Lower leg skin (tissue), 4 donors: Measurements from ENCODE around the gene PRSS12. TPM values are rescaled to one million over a fixed set of nuclear protein-coding genes. Genes with fewer than 3 reads are reported as not detected.

Experiments
- DNase-seq, 2 donors: peaks; one replicate each; pipeline ENCODE4 v3.0.0-alpha.2; 2019; ENCODE audit warnings: low spot score in 2 of 2
- H3K4me3 ChIP-seq: fragments of 200-600 bp; sonication (generic); 2 replicates; pipeline ENCODE4 v1.5.1; 2017; ENCODE audit warnings: mild to moderate bottlenecking, low read depth; ENCODE audit not compliant: poor library complexity, severe bottlenecking
- POLR2A ChIP-seq, 2 donors: fragments of 450-650 bp; IDR thresholded peaks; one replicate each; pipeline ENCODE4 v1.6.1; 2016 to 2017; ENCODE audit warnings: antibody characterized with exemption in 2 of 2, mild to moderate bottlenecking in 1 of 2, moderate library complexity in 1 of 2
- WGBS, 2 donors: methylation state at CpG; one replicate each; pipeline ENCODE4 v1.1.5; 2018; 5-methylcytosine and 5-hydroxymethylcytosine counted together
- intact Hi-C: fragments of 100-400 bp; cut with DNase I; formaldehyde crosslinking; loops from one replicate; pipeline ENCODE4 v1.15.0; 2023; ENCODE audit warnings: low total_unique reads
- total RNA-seq, 4 donors: library from RNA; depleted of rRNA; stranded (reverse); fragments of >200 nt; gene quantifications; one replicate each; pipeline ENCODE4 v1.1.0, GENCODE V29; 2016
- TF ChIP-seq, protein P1 (sequence below), 3 donors: fragments of 450-650 bp; IDR thresholded peaks; one replicate each; pipeline ENCODE4 v1.5.1; 2016; ENCODE audit warnings: antibody characterized with exemption in 3 of 3, mild to moderate bottlenecking in 3 of 3, moderate library complexity in 2 of 3

The PRSS12 gene
- total RNA-seq, 4 donors from 2014 or later, result 3.9 to 9.5 (median 4.6) TPM

DNA sequence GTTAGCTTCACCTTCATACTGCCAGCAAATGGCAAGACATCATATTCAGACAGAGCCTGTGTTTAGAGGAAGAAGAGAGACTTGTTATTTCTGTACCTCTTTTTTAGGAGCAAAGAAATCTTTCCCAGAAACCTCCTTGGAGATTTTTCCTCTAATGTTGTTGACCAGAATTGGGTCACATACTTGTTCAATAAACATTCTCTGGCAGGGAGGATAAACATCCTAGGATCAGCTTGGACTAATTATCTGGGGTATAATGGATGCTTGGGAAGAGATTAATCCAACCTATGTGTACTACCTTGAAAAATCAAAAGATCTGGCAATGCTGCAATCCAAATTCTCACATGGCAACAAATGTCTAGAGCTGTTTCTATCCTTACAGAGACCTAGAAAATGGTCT is 8.4 kb upstream of the PRSS12 start:
- DNase-seq, result no peak
- intact Hi-C loops, result no loop called here
- H3K4me3 ChIP-seq, result no peak overlapping the region
- TF ChIP-seq, protein P1, sequence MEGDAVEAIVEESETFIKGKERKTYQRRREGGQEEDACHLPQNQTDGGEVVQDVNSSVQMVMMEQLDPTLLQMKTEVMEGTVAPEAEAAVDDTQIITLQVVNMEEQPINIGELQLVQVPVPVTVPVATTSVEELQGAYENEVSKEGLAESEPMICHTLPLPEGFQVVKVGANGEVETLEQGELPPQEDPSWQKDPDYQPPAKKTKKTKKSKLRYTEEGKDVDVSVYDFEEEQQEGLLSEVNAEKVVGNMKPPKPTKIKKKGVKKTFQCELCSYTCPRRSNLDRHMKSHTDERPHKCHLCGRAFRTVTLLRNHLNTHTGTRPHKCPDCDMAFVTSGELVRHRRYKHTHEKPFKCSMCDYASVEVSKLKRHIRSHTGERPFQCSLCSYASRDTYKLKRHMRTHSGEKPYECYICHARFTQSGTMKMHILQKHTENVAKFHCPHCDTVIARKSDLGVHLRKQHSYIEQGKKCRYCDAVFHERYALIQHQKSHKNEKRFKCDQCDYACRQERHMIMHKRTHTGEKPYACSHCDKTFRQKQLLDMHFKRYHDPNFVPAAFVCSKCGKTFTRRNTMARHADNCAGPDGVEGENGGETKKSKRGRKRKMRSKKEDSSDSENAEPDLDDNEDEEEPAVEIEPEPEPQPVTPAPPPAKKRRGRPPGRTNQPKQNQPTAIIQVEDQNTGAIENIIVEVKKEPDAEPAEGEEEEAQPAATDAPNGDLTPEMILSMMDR (IDR thresholded peaks at IDR 0.05), result no peak
- TF ChIP-seq POLR2A (IDR thresholded peaks at IDR 0.05), result no peak

- WGBS, 2 donors, result 67 to 69% methylated on average over 3 of the region's 3 CpGs
- intact Hi-C loops, result no loop called here
- TF ChIP-seq, protein P1 (IDR thresholded peaks at IDR 0.05), result no peak
- no peak for TF ChIP-seq POLR2A (IDR thresholded peaks at IDR 0.05)
- no peak overlapping the region for H3K4me3 ChIP-seq
- no peak for DNase-seq
These were observed 7.3 kb upstream of the PRSS12 start for GRCh38 chr4:118360106-118360505.

GRCh38 chr4:118357601-118358000 is 4.8 kb upstream of the PRSS12 start:
- no peak for DNase-seq
- TF ChIP-seq, protein P1 (IDR thresholded peaks at IDR 0.05), result no peak
- TF ChIP-seq POLR2A (IDR thresholded peaks at IDR 0.05), result no peak
- WGBS, 2 donors, result 56 to 64% methylated on average over 2 of the region's 2 CpGs
- intact Hi-C loops, result no loop called here
- H3K4me3 ChIP-seq, result no peak overlapping the region

DNA sequence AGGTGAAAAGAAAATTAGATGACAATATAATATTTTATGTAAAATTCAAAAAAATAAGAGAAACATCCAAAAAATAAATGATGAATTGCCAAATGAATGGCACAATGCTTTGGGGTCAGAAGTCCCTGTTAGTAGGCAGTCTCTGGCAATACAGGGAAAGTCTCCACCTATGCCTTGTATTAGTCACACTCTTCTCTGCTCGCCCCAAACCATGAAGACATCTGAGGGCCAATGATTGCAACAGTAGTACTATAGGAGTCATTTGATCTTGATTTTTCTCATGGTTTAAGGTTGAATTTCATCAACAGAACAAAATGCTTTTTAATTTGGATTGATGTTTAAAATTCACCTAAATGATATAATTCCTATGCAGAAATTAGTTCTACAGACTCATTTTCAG is 3.9 kb upstream of the PRSS12 start:
- intact Hi-C loops, result no loop called here
- TF ChIP-seq, protein P1 (IDR thresholded peaks at IDR 0.05), result no peak
- TF ChIP-seq POLR2A (IDR thresholded peaks at IDR 0.05), result no peak

GRCh38 chr4:118356111-118356510 is 3.3 kb upstream of the PRSS12 start:
- no peak overlapping the region for H3K4me3 ChIP-seq
- intact Hi-C loops, result no loop called here
- WGBS, 2 donors, result 89 to 93% methylated on average over 4 of the region's 4 CpGs
- no peak for TF ChIP-seq POLR2A (IDR thresholded peaks at IDR 0.05)
- TF ChIP-seq, protein P1 (IDR thresholded peaks at IDR 0.05), result no peak
- DNase-seq, result no peak

More for the DNA sequence above, 3.9 kb upstream of the PRSS12 start:
- no peak overlapping the region for H3K4me3 ChIP-seq
- WGBS, 2 donors, result 62 to 72% methylated on average over 1 of the region's 1 CpG
- DNase-seq, result no peak

DNA sequence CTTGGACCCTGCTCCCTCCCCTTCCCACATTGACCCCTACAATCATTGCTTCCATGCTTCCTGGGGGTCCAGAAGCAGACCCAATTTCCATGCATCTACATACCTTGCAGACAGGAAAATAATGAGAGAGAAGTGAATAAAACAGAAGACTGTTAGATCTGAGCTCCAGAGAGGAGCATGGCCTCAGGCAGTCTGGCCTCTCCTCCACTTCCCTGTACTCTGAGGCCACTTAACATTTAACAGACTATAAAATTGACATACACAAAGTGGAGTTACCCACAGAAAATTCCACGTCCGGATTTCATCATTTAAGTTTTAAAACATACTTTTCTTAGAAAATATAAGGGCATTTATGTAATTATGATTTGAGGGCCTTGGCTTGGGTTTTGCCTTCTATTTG is 2.1 kb upstream of the PRSS12 start:
- no peak for TF ChIP-seq POLR2A (IDR thresholded peaks at IDR 0.05)
- TF ChIP-seq, protein P1 (IDR thresholded peaks at IDR 0.05), result no peak
- 84 to 88% methylated on average over 2 of the region's 2 CpGs for WGBS, 2 donors
- intact Hi-C loops, result no loop called here
- no peak for DNase-seq
- H3K4me3 ChIP-seq, result no peak overlapping the region
